Right lobe of liver (tissue), 6 donors: ENCODE results near the gene SPATC1L. TPM values are rescaled to one million over a fixed set of nuclear protein-coding genes. Genes with fewer than 3 reads are reported as not detected.
A peak's percentile ranks its signal among the peaks of the same experiment; 100 is the strongest.
"Not testable (repeated sequence)": the region's sequence is repeated elsewhere in the genome, so short reads cannot be mapped to it uniquely, and the experiment has no call there.

Experiments
- ATAC-seq, 4 donors: fragments of 200-7000 bp; cut with Tn5 transposase; one replicate each; pipeline ENCODE4 v1.9.1; 2020; ENCODE audit warnings: mild to moderate bottlenecking in 4 of 4, moderate library complexity in 4 of 4
- DNase-seq, 3 donors: peaks; one replicate each; pipeline ENCODE4 v3.0.0-alpha.2; 2020
- H3K27ac ChIP-seq, 3 donors: fragments of 200-600 bp; one replicate each; pipeline ENCODE4 v1.8.0; 2022
- H3K27me3 ChIP-seq, 2 donors: fragments of 200-600 bp; one replicate each; pipeline ENCODE4 v1.8.0; 2022
- H3K36me3 ChIP-seq, 4 donors: fragments of 200-600 bp; sonication (generic) in 1 of 4; one replicate each; pipeline versions ENCODE4 v1.5.1 to v1.8.0; 2017 to 2022; ENCODE audit warnings: control low read depth in 1 of 4
- H3K4me1 ChIP-seq, 4 donors: fragments of 200-600 bp; sonication (generic) in 1 of 4; one replicate each; pipeline versions ENCODE4 v1.5.1 to v1.8.0; 2017 to 2022; ENCODE audit warnings: control low read depth in 1 of 4
- H3K4me3 ChIP-seq, 3 donors: fragments of 200-600 bp; one replicate each; pipeline ENCODE4 v1.8.0; 2022
- H3K9me3 ChIP-seq, 4 donors: fragments of 200-600 bp; sonication (generic) in 1 of 4; one replicate each; pipeline versions ENCODE4 v1.5.1 to v1.8.0; 2017 to 2022; ENCODE audit warnings: control low read depth in 1 of 4
- CTCF ChIP-seq, 4 donors: fragments of 200-600 bp in 3 of 4; fragments of 450-650 bp in 1 of 4; IDR thresholded peaks; one replicate each; pipeline versions ENCODE4 v1.5.1 to v1.8.0; 2016 to 2022; ENCODE audit warnings: antibody characterized with exemption in 4 of 4, mild to moderate bottlenecking in 2 of 4
- POLR2A ChIP-seq: fragments of 450-650 bp; IDR thresholded peaks from one replicate; pipeline ENCODE4 v1.6.1; 2017; ENCODE audit warnings: antibody characterized with exemption, mild to moderate bottlenecking
- whole genome bisulfite sequencing: methylation state at CpG from one replicate; pipeline ENCODE4 v1.1.6; 2018; ENCODE audit warnings: low coverage, low lambda C conversion rate; ENCODE audit not compliant: insufficient coverage; ENCODE audit errors: missing lambda C conversion rate; 5-methylcytosine and 5-hydroxymethylcytosine counted together
- intact Hi-C, 2 donors: fragments of 100-400 bp; cut with DNase I; formaldehyde crosslinking; loops; one replicate each; pipeline versions ENCODE4 v1.11.2 to v1.14.1; 2022
- total RNA-seq, 6 experiments: library from RNA; depleted of rRNA in 2 of 6; stranded (reverse); fragments of >200 nt in 2 of 6; fragmentation: NEBNext Ultra II Directional in 3 of 6; extraction: Animal tissue kit (Norgen Biotek cat#: 25700) in 3 of 6; gene quantifications; one replicate each; pipeline versions ENCODE4 v1.1.0 to v1.2.4, GENCODE V29; 2016 to 2023
- donor health status: DM: no; HTN: yes; CAD: no.
- donor health status: DM: no; HTN: no; CAD: no.
- donor health status: DM: no; HTN: no; CAD: no.
- donor health status: DM: no; HTN: yes; CAD: no.
- donor health status: DM: no; HTN: yes; CAD: no.

Gene SPATC1L
- total RNA-seq, 6 experiments from 2014 or later, result 0.31 to 1.7 (median 0.51) TPM; not detected in 2

- Histone ChIP-seq H3K36me3 (peaks cover 0 to 5% (median 0%) of the 10 kb centered on the region in 4 donors), H3K27me3 (no peaks in the 10 kb centered on the region), H3K4me1 (peaks cover 0 to 23% (median 6%) of the 10 kb centered on the region in 4 donors), H3K9me3 (no peaks in the 10 kb centered on the region), H3K27ac (peak overlapping the region; percentile 72 to 85 (median 79)), H3K4me3 (peak overlapping the region; percentile 96 to 98 (median 98))
- ATAC-seq, result peak in 2 of 4 donors; percentile 1 to 2
- TF ChIP-seq CTCF (IDR thresholded peaks at IDR 0.05), result no peak
- no peak for TF ChIP-seq POLR2A
- WGBS, result 8% methylated on average over 10 of the region's 20 CpGs
- no peak for DNase-seq
- intact Hi-C loops, result no loop called here
Measured at GRCh38 chr21:46227811-46228344, 43.6 kb upstream of the SPATC1L start.

- peak; percentile 39 to 51 (median 47) for ATAC-seq
Measured at GRCh38 chr21:46226920-46227599, 42.8 kb upstream of the SPATC1L start.

GRCh38 chr21:46226146-46226545, 41.9 kb upstream of the SPATC1L start:
- peak in 1 of 3 donors; percentile 47 for DNase-seq
- 67% methylated on average over 1 of the region's 1 CpG for WGBS
- intact Hi-C loops, result no loop called here
- Histone ChIP-seq H3K4me1 (peaks cover 0 to 23% (median 6%) of the 10 kb centered on the region in 4 donors), H3K9me3 (no peaks in the 10 kb centered on the region), H3K27ac (peak overlapping the region; percentile 41 to 85 (median 79)), H3K4me3 (peak overlapping the region in 2 of 3 donors; percentile 98), H3K27me3 (no peaks in the 10 kb centered on the region), H3K36me3 (peaks cover 0 to 21% (median 5%) of the 10 kb centered on the region in 4 donors)
- TF ChIP-seq POLR2A (no peak), CTCF (IDR thresholded peaks at IDR 0.05) (no peak)
- ATAC-seq, result peak in 3 of 4 donors; percentile 9 to 31 (median 23)

More at GRCh38 chr21:46226920-46227599, 42.8 kb upstream of the SPATC1L start:
- Histone ChIP-seq H3K27ac (peak overlapping the region; percentile 72 to 85 (median 79)), H3K4me3 (peak overlapping the region; percentile 96 to 98 (median 98)), H3K36me3 (peaks cover 0 to 13% (median under 1%) of the 10 kb centered on the region in 4 donors), H3K9me3 (no peaks in the 10 kb centered on the region), H3K27me3 (no peaks in the 10 kb centered on the region), H3K4me1 (peaks cover 0 to 23% (median 6%) of the 10 kb centered on the region in 4 donors)
- TF ChIP-seq POLR2A (no peak), CTCF (IDR thresholded peaks at IDR 0.05) (no peak)
- DNase-seq, result peak in 1 of 3 donors; percentile 54
- 19% methylated on average over 4 of the region's 4 CpGs for WGBS
- intact Hi-C loops, result no loop called here

GRCh38 chr21:46223661-46224060, 39.4 kb upstream of the SPATC1L start:
- Histone ChIP-seq H3K4me1 (peaks cover 0 to 23% (median 6%) of the 10 kb centered on the region in 4 donors), H3K36me3 (peaks cover 0 to 40% (median 12%) of the 10 kb centered on the region in 4 donors)
- H3K27me3 ChIP-seq, H3K27ac ChIP-seq, H3K9me3 ChIP-seq, ATAC-seq, intact Hi-C loops, H3K4me3 ChIP-seq: not testable (repeated sequence)
- WGBS, result 100% methylated on average over 1 of the region's 18 CpGs
- DNase-seq, result peak in 1 of 3 donors; percentile 28

- ATAC-seq (no peak), DNase-seq (peak in 1 of 3 donors; percentile 23)
- intact Hi-C loops, result no loop called here
- Histone ChIP-seq H3K36me3 (peaks cover 0 to 41% (median 12%) of the 10 kb centered on the region in 4 donors), H3K9me3 (no peaks in the 10 kb centered on the region), H3K27ac (no peak overlapping the region), H3K4me3 (no peak overlapping the region), H3K27me3 (no peaks in the 10 kb centered on the region), H3K4me1 (peaks cover 0 to 23% (median 6%) of the 10 kb centered on the region in 4 donors)
- WGBS, result 70% methylated on average over 7 of the region's 7 CpGs
- TF ChIP-seq POLR2A (no peak), CTCF (IDR thresholded peaks at IDR 0.05) (no peak)
Measured at GRCh38 chr21:46223217-46223616, 39.0 kb upstream of the SPATC1L start.
